HepG2 (cell line): Measurements from ENCODE around the gene CIAO3. TPM values are rescaled to one million over a fixed set of nuclear protein-coding genes. Genes with fewer than 3 reads are reported as not detected.

Source experiments
- AHR ChIP-seq: IDR thresholded peaks from 2 replicates; pipeline ENCODE4 v1.6.1; 2018; ENCODE audit warnings: missing genetic modification reagents, missing compliant biosample characterization
- BRCA1 ChIP-seq: sonication (generic); formaldehyde crosslinking; IDR thresholded peaks from 2 replicates; pipeline ENCODE4 v1.4.0; 2020; ENCODE audit warnings: missing genetic modification reagents
- ESRRA ChIP-seq: sonication (generic); formaldehyde crosslinking; IDR thresholded peaks from 2 replicates; pipeline ENCODE4 v1.5.1; 2020; ENCODE audit warnings: mild to moderate bottlenecking, low read depth, missing genetic modification reagents
- ETV5 ChIP-seq: IDR thresholded peaks from 2 replicates; pipeline ENCODE4 v1.6.1; 2018; ENCODE audit warnings: missing biosample characterization, missing genetic modification reagents, inconsistent platforms, borderline replicate concordance
- FOXO4 ChIP-seq: sonication (generic); formaldehyde crosslinking; conservative IDR thresholded peaks from 2 replicates; pipeline ENCODE4 v1.8.1; 2023; ENCODE audit warnings: missing genetic modification reagents
- HNF4G ChIP-seq, 2 experiments: sonication (generic) in 1 of 2; formaldehyde crosslinking in 1 of 2; IDR thresholded peaks; 2 replicates each; pipeline versions ENCODE4 v1.4.0 to v1.6.1; 2011 to 2020; ENCODE audit warnings: borderline replicate concordance in 2 of 2, low read depth in 2 of 2, mild to moderate bottlenecking in 2 of 2, low read length in 1 of 2, missing genetic modification reagents in 1 of 2, moderate library complexity in 1 of 2
- KDM1A ChIP-seq: IDR thresholded peaks from 2 replicates; pipeline ENCODE4 v1.6.1; 2016; ENCODE audit warnings: missing compliant biosample characterization
- KIAA2018 ChIP-seq: sonication (generic); formaldehyde crosslinking; IDR thresholded peaks from 2 replicates; pipeline ENCODE4 v1.5.0; 2020; ENCODE audit warnings: mild to moderate bottlenecking, missing genetic modification reagents, borderline replicate concordance
- KMT2A ChIP-seq: sonication (generic); formaldehyde crosslinking; IDR thresholded peaks from 2 replicates; pipeline ENCODE4 v1.4.0; 2020; ENCODE audit warnings: missing genetic modification reagents
- NR0B2 ChIP-seq: sonication (generic); formaldehyde crosslinking; IDR thresholded peaks from 2 replicates; pipeline ENCODE4 v1.4.0; 2020; ENCODE audit warnings: mild to moderate bottlenecking, missing genetic modification reagents
- PCBP1 ChIP-seq: fragments of 200-400 bp; formaldehyde crosslinking; IDR thresholded peaks from 2 replicates; pipeline ENCODE4 v1.6.1; 2017; ENCODE audit warnings: mild to moderate bottlenecking, low read depth, low read length, borderline replicate concordance
- PPARG ChIP-seq: conservative IDR thresholded peaks from 2 replicates; pipeline ENCODE4 v1.6.1; 2016; ENCODE audit warnings: missing biosample characterization, missing genetic modification reagents
- RFX1 ChIP-seq: fragments of 450-650 bp; IDR thresholded peaks from 2 replicates; pipeline ENCODE4 v1.6.1; 2017
- RNF2 ChIP-seq: fragments of 450-650 bp; conservative IDR thresholded peaks from 2 replicates; pipeline ENCODE4 v1.6.1; 2016; ENCODE audit warnings: low read depth
- SKI ChIP-seq: fragments of 450-650 bp; IDR thresholded peaks from one replicate; pipeline ENCODE4 v1.6.1; 2018; ENCODE audit warnings: mild to moderate bottlenecking; ENCODE audit not compliant: partially characterized antibody
- ZBTB7B ChIP-seq: sonication (generic); formaldehyde crosslinking; IDR thresholded peaks from 2 replicates; pipeline ENCODE4 v1.4.0; 2020; ENCODE audit warnings: missing genetic modification reagents
- ZNF460 ChIP-seq: sonication (generic); formaldehyde crosslinking; IDR thresholded peaks from 2 replicates; pipeline ENCODE4 v1.5.1; 2020; ENCODE audit warnings: missing genetic modification reagents, mild to moderate bottlenecking, borderline replicate concordance
- ZNF556 ChIP-seq: sonication (generic); formaldehyde crosslinking; IDR thresholded peaks from 2 replicates; pipeline ENCODE4 v1.4.0; 2020; ENCODE audit warnings: mild to moderate bottlenecking, missing genetic modification reagents, borderline replicate concordance
- ZSCAN22 ChIP-seq: sonication (generic); formaldehyde crosslinking; IDR thresholded peaks from 2 replicates; pipeline ENCODE4 v1.4.0; 2020; ENCODE audit warnings: mild to moderate bottlenecking, missing genetic modification reagents
- polyA plus RNA-seq, 8 experiments: library from polyadenylated mRNA; depleted of rRNA in 3 of 8; stranded (reverse) in 7 of 8; unstranded in 1 of 8; fragments of >200 nt; fragmentation: Illumina TruSeq in 4 of 8; extraction: Trizol in 4 of 8; gene quantifications; 2 replicates each; pipeline versions ENCODE4 v1.2.1 to v1.2.3, GENCODE V29; 2011 to 2016; ENCODE audit warnings: low read depth in 4 of 8, missing spikeins in 1 of 8, mixed read lengths in 1 of 8; ENCODE audit not compliant: insufficient read depth in 1 of 8
- total RNA-seq, 5 experiments: library from RNA; depleted of rRNA; stranded (reverse); fragments of >200 nt; fragmentation: Illumina TruSeq; extraction: Trizol; gene quantifications; 2 replicates each; pipeline ENCODE4 v1.2.3, GENCODE V29; 2016; ENCODE audit warnings: low read depth in 1 of 5

The CIAO3 gene
- total and polyA plus RNA-seq, 2 of the 13 experiments (the other 11 are each of a cell fraction or from before 2014, with no cell fraction given), result 21.7 to 25.0 TPM

GRCh38 chr16:716200-716568 lies 24.6 kb downstream of the CIAO3 start (continued):
- TF ChIP-seq KIAA2018 (CRISPR knock-in tag) (no peak), KMT2A (CRISPR knock-in tag) (no peak), ZBTB7B (CRISPR knock-in tag) (peak; percentile 38; the same call in 1 of the 2 replicates), ZNF460 (CRISPR knock-in tag) (no peak), ETV5 (no peak), BRCA1 (CRISPR knock-in tag) (no peak), ZSCAN22 (CRISPR knock-in tag) (no peak), KDM1A (CRISPR knock-in tag) (no peak), ZNF556 (CRISPR knock-in tag) (0 out of 2 replicates have a peak, but pooled peaks have one; percentile 21), AHR (CRISPR knock-in tag) (no peak), RFX1 (peak; percentile 65), HNF4G (IDR thresholded peaks at IDR 0.05; ENCODE audit: borderline replicate concordance, low read depth, low read length) (peak; percentile 8; the same call in 1 of the 2 replicates), HNF4G (CRISPR knock-in tag; IDR thresholded peaks at IDR 0.05; ENCODE audit: borderline replicate concordance, low read depth) (no peak), PPARG (CRISPR knock-in tag) (no peak), PCBP1 (0 out of 2 replicates have a peak, but pooled peaks have one; percentile 79), SKI (no peak), RNF2 (no peak), FOXO4 (no peak), NR0B2 (CRISPR knock-in tag) (no peak), ESRRA (CRISPR knock-in tag) (no peak)
